HG02610 (cell line): ENCODE results near the gene LAMB1.
"Not testable (repeated sequence)": the region's sequence is repeated elsewhere in the genome, so short reads cannot be mapped to it uniquely, and the experiment has no call there.

ENCODE experiments used
- ATAC-seq: cut with Tn5 transposase; IDR thresholded peaks from one replicate; pipeline ENCODE4 v1.9.1; 2021; ENCODE audit warnings: mild to moderate bottlenecking, moderate library complexity; ENCODE audit not compliant: unreplicated experiment

LAMB1 gene

GRCh38 chr7:107922886-107923285 is 80.1 kb downstream of the LAMB1 start:
- no peak for ATAC-seq

GRCh38 chr7:107921826-107922225 is 81.1 kb downstream of the LAMB1 start:
- ATAC-seq = not testable (repeated sequence)

DNA sequence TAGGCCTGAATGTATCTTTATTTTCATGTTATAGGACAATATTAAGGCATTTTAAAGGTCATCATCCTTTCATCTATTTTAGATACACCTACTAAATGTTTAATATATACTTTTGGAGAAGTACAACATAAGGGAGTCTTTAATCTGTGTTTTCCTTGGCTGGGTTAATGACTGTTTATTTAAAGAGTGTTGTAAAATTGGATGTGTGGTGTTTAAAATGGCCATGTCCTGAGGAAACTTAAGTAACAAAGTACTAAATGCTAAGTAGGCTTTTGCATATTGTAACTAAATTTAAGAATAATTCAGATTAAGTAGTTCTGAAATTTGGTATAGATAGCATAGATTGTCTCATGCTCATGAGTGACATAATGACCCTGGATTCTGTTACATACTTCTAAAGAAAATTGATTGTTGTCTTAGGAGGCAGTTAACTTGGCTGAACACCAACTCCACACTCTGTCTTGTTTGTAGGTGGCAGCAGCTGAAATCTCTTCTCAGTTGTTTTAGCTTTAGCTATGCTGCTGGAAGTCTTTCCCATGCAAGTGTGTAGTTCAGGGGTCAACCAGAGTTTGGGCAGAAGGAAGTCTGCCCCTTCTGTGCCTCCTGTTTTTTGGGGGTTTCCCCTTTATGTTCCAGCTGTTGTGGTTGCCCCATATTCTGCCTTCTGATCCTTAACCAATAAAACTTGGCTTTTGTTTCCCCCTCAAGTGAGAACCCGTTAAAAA is 82.8 kb downstream of the LAMB1 start:
- ATAC-seq = no peak

DNA sequence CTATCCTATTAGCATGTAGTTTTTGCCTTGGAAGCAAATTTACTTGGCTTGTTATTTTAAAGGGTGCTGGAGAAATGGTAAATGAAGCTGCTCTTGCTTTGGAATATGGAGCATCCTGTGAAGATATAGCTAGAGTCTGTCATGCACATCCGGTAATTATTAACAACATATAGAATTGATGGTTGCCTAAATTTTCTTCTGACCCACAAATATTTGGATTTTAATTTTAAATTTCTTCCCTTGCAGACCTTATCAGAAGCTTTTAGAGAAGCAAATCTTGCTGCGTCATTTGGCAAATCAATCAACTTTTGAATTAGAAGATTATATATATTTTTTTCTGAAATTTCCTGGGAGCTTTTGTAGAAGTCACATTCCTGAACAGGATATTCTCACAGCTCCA is 84.0 kb downstream of the LAMB1 start:
- no peak for ATAC-seq

- peak; percentile 81 for ATAC-seq
Measured at GRCh38 chr7:107917763-107918651, 85.0 kb downstream of the LAMB1 start.

DNA sequence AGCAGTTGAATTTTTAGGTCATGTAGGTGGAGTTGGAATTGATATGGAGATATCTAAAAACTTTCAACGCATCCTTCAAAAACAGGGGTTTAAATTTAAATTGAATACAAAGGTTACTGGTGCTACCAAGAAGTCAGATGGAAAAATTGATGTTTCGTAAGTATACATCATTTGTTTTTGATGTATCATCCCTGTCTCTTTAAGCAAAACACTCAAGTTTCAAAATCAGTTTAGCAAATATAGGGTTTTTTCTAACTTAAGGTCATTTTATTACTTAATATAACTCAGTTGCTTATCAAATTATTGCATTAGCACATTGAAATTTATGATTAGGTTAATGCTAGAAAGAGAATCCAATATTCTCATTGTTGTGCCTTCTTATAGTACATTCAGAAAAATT is 87.4 kb downstream of the LAMB1 start:
- no peak for ATAC-seq

- ATAC-seq = no peak
Measured at GRCh38 chr7:107914831-107915230, 88.1 kb downstream of the LAMB1 start.

- ATAC-seq = no peak
Measured at GRCh38 chr7:107913851-107914250, 89.1 kb downstream of the LAMB1 start.

GRCh38 chr7:107911981-107912380 is 91.0 kb downstream of the LAMB1 start:
- no peak for ATAC-seq

- peak; percentile 87 for ATAC-seq
Measured at GRCh38 chr7:107909445-107909844, 93.5 kb downstream of the LAMB1 start.

DNA sequence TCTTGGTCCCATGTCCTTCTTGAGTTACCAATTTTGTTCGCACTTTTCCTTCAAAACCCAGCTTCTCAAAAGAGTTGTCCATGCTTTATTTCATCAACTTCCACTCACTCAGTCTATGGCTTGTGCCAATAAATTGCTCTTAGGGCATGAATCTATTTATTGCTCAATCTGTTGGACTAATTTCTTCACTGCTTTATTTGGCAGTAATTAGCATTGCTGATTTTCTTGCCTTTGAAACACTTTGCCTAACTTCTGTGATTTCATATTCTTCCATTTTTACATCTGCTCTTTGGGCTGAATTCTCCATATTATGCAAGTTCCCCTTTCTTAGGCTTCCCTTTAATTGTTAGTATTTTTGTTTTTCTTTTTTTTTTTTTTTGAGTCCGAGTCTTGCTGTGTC is 95.2 kb downstream of the LAMB1 start:
- no peak for ATAC-seq

DNA sequence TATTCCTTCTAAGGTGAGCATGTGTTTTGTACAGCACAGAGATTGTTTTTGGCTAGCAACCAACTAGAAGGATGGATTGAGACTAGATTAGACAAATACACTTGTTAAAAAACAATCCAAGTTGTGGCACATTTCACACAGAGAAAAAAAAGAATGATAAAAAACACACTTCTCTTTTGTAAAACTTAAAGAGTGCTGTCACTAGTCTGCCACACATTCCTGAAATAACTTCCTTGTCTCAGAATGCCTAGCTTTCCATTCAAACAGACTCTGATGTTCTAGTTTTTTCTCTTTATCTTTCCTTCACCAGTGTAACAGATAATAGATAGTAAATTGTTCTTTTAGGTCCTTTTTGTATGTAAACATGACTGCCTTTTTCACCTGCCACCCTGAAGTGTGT is 100.6 kb downstream of the LAMB1 start:
- no peak for ATAC-seq

GRCh38 chr7:107900496-107901015 is 102.4 kb downstream of the LAMB1 start:
- no peak for ATAC-seq

DNA sequence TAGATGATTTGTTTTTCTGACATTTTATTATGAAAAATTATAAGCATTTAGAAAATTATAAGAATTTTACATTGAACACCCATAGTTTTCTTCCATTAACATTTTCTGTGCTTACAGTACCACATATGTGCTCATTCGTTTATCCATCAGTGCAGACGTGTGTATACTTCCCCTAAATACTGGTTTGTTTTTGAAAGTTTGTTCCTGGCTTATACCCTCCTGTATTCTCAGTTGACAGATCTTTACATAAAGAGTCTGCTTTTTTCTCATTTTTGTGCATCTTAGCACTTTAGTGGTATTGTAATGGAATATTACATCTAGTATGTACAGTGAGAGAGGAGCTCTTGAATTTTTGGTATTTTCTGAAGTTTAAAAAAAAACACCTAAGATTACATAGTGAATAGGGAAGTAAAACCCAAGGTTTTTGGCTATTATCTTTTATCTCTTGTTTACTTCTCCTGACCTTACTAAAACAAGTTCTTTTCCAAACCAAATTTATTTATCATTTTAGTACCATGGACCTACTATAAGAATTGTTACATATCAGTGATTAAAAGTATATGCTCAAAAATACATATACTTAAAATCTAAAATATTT is 103.9 kb downstream of the LAMB1 start:
- ATAC-seq = no peak

DNA sequence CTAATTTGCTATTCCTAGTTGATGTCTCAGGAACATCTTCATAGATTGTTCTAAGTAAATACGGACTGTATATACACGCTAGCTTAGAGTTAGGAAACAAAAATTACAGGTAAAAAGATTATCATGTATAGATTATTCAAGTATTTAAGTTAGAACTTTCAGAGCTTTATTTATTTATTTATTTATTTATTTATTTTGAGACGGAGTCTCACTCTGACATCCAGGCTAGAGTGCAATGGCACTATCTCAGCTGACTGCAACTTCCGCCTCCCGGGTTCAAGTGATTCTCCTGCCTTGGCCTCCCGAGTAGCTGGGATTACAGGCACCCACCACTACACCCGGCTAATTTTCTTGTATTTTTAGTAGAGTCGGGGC is 110.6 kb downstream of the LAMB1 start:
- not testable (repeated sequence) for ATAC-seq

DNA sequence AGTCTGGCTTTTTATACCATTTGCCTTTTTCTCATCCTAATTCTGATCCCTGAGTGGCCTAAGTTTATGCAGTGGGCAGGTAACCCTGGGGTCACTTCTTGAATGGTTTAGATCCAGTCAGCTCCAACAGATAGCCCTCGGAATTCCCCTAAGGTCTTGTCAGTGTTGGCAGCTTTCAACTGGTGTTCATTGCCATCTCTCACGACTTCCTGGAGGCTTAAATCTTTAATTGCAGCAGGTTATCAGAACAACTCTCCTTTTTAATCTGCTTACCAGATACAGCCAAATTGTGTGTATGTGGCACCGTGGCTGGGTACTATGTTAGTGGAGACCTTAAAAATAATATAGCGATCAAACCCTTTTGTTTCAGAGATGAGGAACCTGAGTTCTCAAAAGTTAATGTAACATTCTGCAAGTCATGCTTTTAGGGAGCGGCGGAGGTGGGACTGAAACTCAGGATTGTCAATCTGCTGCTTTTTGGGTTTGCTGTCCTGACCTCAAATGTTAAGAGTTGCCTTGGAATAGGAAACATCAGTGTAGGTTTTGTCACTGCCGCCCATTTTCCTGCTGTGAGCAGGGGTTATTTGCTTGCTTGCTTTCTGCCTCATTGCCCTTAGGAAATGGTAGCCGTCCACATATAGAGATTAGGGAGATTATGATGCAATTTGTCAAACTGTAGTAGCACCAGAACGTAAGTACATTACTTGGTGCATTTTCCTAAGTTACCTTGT is 111.2 kb downstream of the LAMB1 start:
- ATAC-seq = peak; percentile 29

DNA sequence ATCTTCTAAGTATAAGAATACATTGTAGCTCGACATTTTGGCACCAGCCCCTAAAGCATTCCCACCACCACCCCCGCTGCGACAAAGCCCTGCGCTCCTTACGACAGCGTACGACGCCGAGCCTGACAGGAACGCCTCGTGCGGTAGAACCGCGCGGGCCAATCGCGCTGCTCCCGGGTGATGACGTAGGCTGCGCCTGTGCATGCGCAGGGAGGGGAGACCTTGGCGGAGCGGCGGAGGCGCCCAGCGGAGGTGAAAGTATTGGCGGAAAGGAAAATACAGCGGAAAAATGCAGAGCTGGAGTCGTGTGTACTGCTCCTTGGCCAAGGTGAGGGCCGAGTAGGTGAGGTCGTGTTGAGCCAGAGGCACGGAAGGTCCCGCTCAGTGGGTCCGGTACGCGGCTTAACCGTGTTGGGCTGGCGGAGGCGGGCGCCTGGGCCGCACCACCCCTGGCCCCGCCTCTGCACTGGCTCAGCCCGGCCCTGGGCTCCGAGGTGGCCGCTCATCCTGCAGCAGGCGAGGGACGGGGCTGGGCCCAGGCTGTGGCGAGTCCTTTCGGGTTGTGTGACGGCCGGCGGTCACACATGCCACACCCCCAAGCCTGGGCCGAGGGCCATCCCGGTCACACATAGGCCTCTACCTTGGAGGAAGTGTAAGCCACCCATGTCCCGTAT is 111.9 kb downstream of the LAMB1 start, which contains the start of gene DLD:
DLD (plus strand) TSS at position 222 of the 674 bp plus-strand sequence; CDS start at position 290, 68 bp downstream.
- peak; percentile 99 for ATAC-seq

DNA sequence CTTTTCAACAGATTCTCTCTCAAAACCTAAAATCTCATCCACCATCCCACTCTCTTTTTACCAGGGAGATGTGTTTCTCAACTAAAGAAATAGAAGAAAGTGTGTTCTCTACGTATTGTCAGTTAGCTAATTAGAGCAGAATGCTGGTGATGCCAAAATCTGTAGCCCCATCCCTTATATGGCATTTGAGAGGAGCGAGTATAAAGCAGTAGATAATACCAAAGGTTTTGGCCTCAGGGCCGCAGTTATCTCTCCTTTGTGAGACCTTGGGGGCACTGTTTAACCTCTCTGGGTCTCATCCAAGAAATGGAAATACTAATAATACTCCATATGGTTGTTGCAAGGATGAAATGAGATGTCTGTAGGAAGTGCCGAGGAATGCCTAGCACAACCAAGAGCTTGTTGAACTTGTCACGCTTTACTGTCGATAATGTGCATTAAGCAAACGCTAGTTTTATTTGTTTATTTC is 112.4 kb downstream of the LAMB1 start:
- ATAC-seq = peak; percentile 2

DNA sequence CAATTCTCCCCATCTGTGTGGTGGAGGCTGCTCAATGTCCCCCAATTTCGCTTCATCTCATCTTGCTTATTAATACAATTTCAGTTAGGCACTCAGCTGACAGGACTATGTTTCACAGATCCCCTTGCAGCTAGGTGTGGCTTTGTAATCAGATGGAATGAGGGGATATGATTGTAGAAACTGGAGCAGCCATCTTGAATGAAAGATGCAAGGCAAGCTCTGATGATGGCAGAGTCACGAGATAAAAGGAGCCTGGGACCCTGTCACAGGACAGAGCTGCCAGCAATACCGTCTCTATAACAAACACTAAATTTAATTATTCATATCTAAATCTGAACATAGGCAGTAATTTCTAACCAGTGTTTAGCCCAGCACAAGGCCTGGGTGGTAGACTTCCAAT is 113.0 kb downstream of the LAMB1 start:
- no peak for ATAC-seq

- not testable (repeated sequence) for ATAC-seq
Measured at GRCh38 chr7:107887827-107888226, 115.1 kb downstream of the LAMB1 start.
